Neural progenitor cell (in vitro differentiated cells): ENCODE data around the gene SLC13A4. TPM values are rescaled to one million over a fixed set of nuclear protein-coding genes. Genes with fewer than 3 reads are reported as not detected.
A peak's percentile ranks its signal among the peaks of the same experiment; 100 is the strongest.
"Not testable (repeated sequence)": the region's sequence is repeated elsewhere in the genome, so short reads cannot be mapped to it uniquely, and the experiment has no call there.

ENCODE experiments used
- DNase-seq: peaks from one replicate; pipeline ENCODE4 v3.0.0-alpha.2; 2016; ENCODE audit warnings: low spot score
- H2AFZ ChIP-seq: fragments of 200-600 bp; sonication (generic); replicated peaks from 2 replicates; pipeline ENCODE4 v1.6.1; 2016; ENCODE audit warnings: antibody characterized with exemption
- H3F3A ChIP-seq: fragments of 200-600 bp; sonication (generic); 2 replicates; pipeline ENCODE4 v1.6.1; 2016; ENCODE audit warnings: antibody characterized with exemption, low read depth
- H3K27ac ChIP-seq: fragments of 200-600 bp; sonication (generic); 2 replicates; pipeline ENCODE4 v1.5.1; 2016; ENCODE audit warnings: mild to moderate bottlenecking
- H3K27me3 ChIP-seq: fragments of 200-600 bp; sonication (generic); 2 replicates; pipeline ENCODE4 v1.6.1; 2016; ENCODE audit warnings: mild to moderate bottlenecking, moderate library complexity
- H3K36me3 ChIP-seq: fragments of 200-600 bp; sonication (generic); 2 replicates; pipeline ENCODE4 v1.5.1; 2016
- H3K4me1 ChIP-seq: fragments of 200-600 bp; sonication (generic); 2 replicates; pipeline ENCODE4 v1.6.1; 2016; ENCODE audit warnings: mixed run types
- H3K4me2 ChIP-seq: fragments of 200-600 bp; sonication (generic); 2 replicates; pipeline ENCODE4 v1.6.1; 2016
- H3K4me3 ChIP-seq: fragments of 200-600 bp; sonication (generic); 2 replicates; pipeline ENCODE4 v1.5.1; 2016
- H3K79me2 ChIP-seq: fragments of 200-600 bp; sonication (generic); 2 replicates; pipeline ENCODE4 v1.6.1; 2016; ENCODE audit warnings: low read depth
- H3K9ac ChIP-seq: fragments of 200-600 bp; sonication (generic); 2 replicates; pipeline ENCODE4 v1.6.1; 2016
- H3K9me3 ChIP-seq: fragments of 200-600 bp; sonication (generic); 2 replicates; pipeline ENCODE4 v1.5.1; 2016; ENCODE audit warnings: low read depth
- H4K20me1 ChIP-seq: fragments of 200-600 bp; sonication (generic); 2 replicates; pipeline ENCODE4 v1.6.1; 2016; ENCODE audit warnings: low read depth
- H3K27ac Mint-ChIP-seq: 3 replicates; pipeline ENCODE4 v1.8.0; 2021; ENCODE audit warnings: mixed read lengths
- H3K27me3 Mint-ChIP-seq: 2 replicates; pipeline ENCODE4 v1.8.0; 2022; ENCODE audit warnings: low read depth, mild to moderate bottlenecking, inconsistent platforms, moderate library complexity, mixed read lengths; ENCODE audit not compliant: insufficient read depth
- H3K36me3 Mint-ChIP-seq: 3 replicates; pipeline ENCODE4 v1.8.0; 2021; ENCODE audit warnings: mixed read lengths
- H3K4me1 Mint-ChIP-seq: 3 replicates; pipeline ENCODE4 v1.8.0; 2021; ENCODE audit warnings: mixed read lengths
- H3K4me3 Mint-ChIP-seq: 3 replicates; pipeline ENCODE4 v1.8.0; 2021; ENCODE audit warnings: mild to moderate bottlenecking, moderate library complexity, mixed read lengths
- H3K9me3 Mint-ChIP-seq: 3 replicates; pipeline ENCODE4 v1.8.0; 2020; ENCODE audit warnings: mixed read lengths
- CTCF ChIP-seq: fragments of 200-600 bp; sonication (generic); IDR thresholded peaks from 2 replicates; pipeline ENCODE4 v1.5.1; 2017; ENCODE audit warnings: antibody characterized with exemption, mild to moderate bottlenecking
- EZH2 ChIP-seq: fragments of 200-600 bp; sonication (generic); IDR thresholded peaks from 2 replicates; pipeline ENCODE4 v1.6.1; 2017; ENCODE audit warnings: antibody characterized with exemption, mild to moderate bottlenecking, moderate library complexity
- EZH2phosphoT487 ChIP-seq: fragments of 200-600 bp; sonication (generic); IDR thresholded peaks from 2 replicates; pipeline ENCODE4 v1.6.1; 2017; ENCODE audit warnings: antibody characterized with exemption
- total RNA-seq: library from RNA; depleted of rRNA; stranded (reverse); fragments of >200 nt; gene quantifications from 2 replicates; pipeline ENCODE4 v1.2.3, GENCODE V29; 2015; ENCODE audit warnings: low replicate concordance

Gene SLC13A4
- total RNA-seq, 1 donor from 2014 or later = 0.28 TPM

- no peak overlapping the region for H3K9ac ChIP-seq
- TF ChIP-seq EZH2phosphoT487 = no peak
- TF ChIP-seq CTCF = no peak
- TF ChIP-seq EZH2 = no peak
- H3K4me3 Mint-ChIP-seq = no peak overlapping the region
- no peak overlapping the region for H3K27ac ChIP-seq
- H3K27me3 Mint-ChIP-seq = peaks cover 7% of the 10 kb centered on the region
- peak overlapping the region; percentile 5 for H3K4me2 ChIP-seq
- peaks cover 3% of the 10 kb centered on the region for H3K9me3 Mint-ChIP-seq
- H3K27ac Mint-ChIP-seq = peak overlapping the region; percentile 28
- no peaks in the 10 kb centered on the region for H3K27me3 ChIP-seq
- H3K4me1 ChIP-seq = peaks cover 8% of the 10 kb centered on the region
- H3F3A ChIP-seq = peaks cover 13% of the 10 kb centered on the region
- no peaks in the 10 kb centered on the region for H3K9me3 ChIP-seq
- H2AFZ ChIP-seq = no peak overlapping the region
- H3K36me3 Mint-ChIP-seq = peaks cover 5% of the 10 kb centered on the region
- DNase-seq = peak; percentile 65
- no peak overlapping the region for H3K4me3 ChIP-seq
- no peaks in the 10 kb centered on the region for H4K20me1 ChIP-seq
- no peaks in the 10 kb centered on the region for H3K79me2 ChIP-seq
- H3K4me1 Mint-ChIP-seq = peaks cover 10% of the 10 kb centered on the region
- no peaks in the 10 kb centered on the region for H3K36me3 ChIP-seq
Observed at GRCh38 chr7:135697276-135698049, 30.5 kb downstream of the SLC13A4 start.

- Mint-ChIP-seq H3K9me3 (no peaks in the 10 kb centered on the region), H3K4me3 (no peak overlapping the region), H3K36me3 (peaks cover 14% of the 10 kb centered on the region), H3K27ac (no peak overlapping the region), H3K27me3 (peaks cover 9% of the 10 kb centered on the region), H3K4me1 (peaks cover 10% of the 10 kb centered on the region)
- no peak overlapping the region for H2AFZ ChIP-seq
- H3K36me3 ChIP-seq = no peaks in the 10 kb centered on the region
- no peak overlapping the region for H3K9ac ChIP-seq
- no peak overlapping the region for H3K4me3 ChIP-seq
- no peak for DNase-seq
- H3K4me2 ChIP-seq = no peak overlapping the region
- H3K27ac ChIP-seq = no peak overlapping the region
- no peaks in the 10 kb centered on the region for H3K27me3 ChIP-seq
- peaks cover 13% of the 10 kb centered on the region for H3F3A ChIP-seq
- no peaks in the 10 kb centered on the region for H3K79me2 ChIP-seq
- no peaks in the 10 kb centered on the region for H4K20me1 ChIP-seq
- TF ChIP-seq EZH2 (no peak), CTCF (no peak), EZH2phosphoT487 (no peak)
- no peaks in the 10 kb centered on the region for H3K9me3 ChIP-seq
- peaks cover 8% of the 10 kb centered on the region for H3K4me1 ChIP-seq
Observed at GRCh38 chr7:135693558-135693957, 34.4 kb downstream of the SLC13A4 start.

GRCh38 chr7:135692606-135693005 is 35.4 kb downstream of the SLC13A4 start:
- H3K4me1 Mint-ChIP-seq, H3K9ac ChIP-seq, H3K9me3 ChIP-seq, H3K4me1 ChIP-seq, H3K36me3 ChIP-seq, H3K4me2 ChIP-seq, H3K27ac ChIP-seq, DNase-seq, H3K27me3 Mint-ChIP-seq, H3K9me3 Mint-ChIP-seq, H3F3A ChIP-seq, H2AFZ ChIP-seq, H3K4me3 ChIP-seq, H3K79me2 ChIP-seq, H3K27me3 ChIP-seq, H4K20me1 ChIP-seq, H3K4me3 Mint-ChIP-seq, H3K27ac Mint-ChIP-seq: not testable (repeated sequence)
- peaks cover 14% of the 10 kb centered on the region for H3K36me3 Mint-ChIP-seq

GRCh38 chr7:135692055-135692454 is 35.9 kb downstream of the SLC13A4 start:
- TF ChIP-seq CTCF (no peak), EZH2 (no peak), EZH2phosphoT487 (no peak)
- no peak overlapping the region for H2AFZ ChIP-seq
- Mint-ChIP-seq H3K9me3 (no peaks in the 10 kb centered on the region), H3K27ac (no peak overlapping the region), H3K36me3 (peaks cover 14% of the 10 kb centered on the region), H3K4me1 (peaks cover 3% of the 10 kb centered on the region), H3K4me3 (no peak overlapping the region), H3K27me3 (peaks cover 4% of the 10 kb centered on the region)
- peaks cover 3% of the 10 kb centered on the region for H3K4me1 ChIP-seq
- no peaks in the 10 kb centered on the region for H3K9me3 ChIP-seq
- no peaks in the 10 kb centered on the region for H3K27me3 ChIP-seq
- H4K20me1 ChIP-seq = no peaks in the 10 kb centered on the region
- no peaks in the 10 kb centered on the region for H3K79me2 ChIP-seq
- H3K9ac ChIP-seq = no peak overlapping the region
- H3K4me2 ChIP-seq = no peak overlapping the region
- DNase-seq = no peak
- peaks cover 4% of the 10 kb centered on the region for H3F3A ChIP-seq
- H3K4me3 ChIP-seq = no peak overlapping the region
- no peak overlapping the region for H3K27ac ChIP-seq
- H3K36me3 ChIP-seq = no peaks in the 10 kb centered on the region
